GM12892 (cell line): ENCODE data around the gene SCAP.

ENCODE experiments used
- POLR2A ChIP-seq: IDR thresholded peaks from 2 replicates; pipeline ENCODE4 v1.6.1; 2011; ENCODE audit warnings: low read depth, low read length, control low read depth
- POLR2AphosphoS5 ChIP-seq: IDR thresholded peaks from 2 replicates; pipeline ENCODE4 v1.6.1; 2011; ENCODE audit warnings: low read depth, low read length, control low read depth

- TF ChIP-seq POLR2AphosphoS5 (peak; percentile 91), POLR2A (peak; percentile 80)
Measured at GRCh38 chr3:47380601-47381316, 95.0 kb downstream of the SCAP start, which contains the start of gene PTPN23.
